Measurements from ENCODE around the gene CENPH. TPM values are rescaled to one million over a fixed set of nuclear protein-coding genes. Genes with fewer than 3 reads are reported as not detected.
"Not testable (repeated sequence)": the region's sequence is repeated elsewhere in the genome, so short reads cannot be mapped to it uniquely, and the experiment has no call there.

Gene CENPH
- total RNA-seq, 1 donor from 2014 or later, result 5.0 TPM

- FAIRE-seq (no peak), DNase-seq (ENCODE audit: low read depth) (no peak)
- TF ChIP-seq CTCF (IDR thresholded peaks at IDR 0.05; ENCODE audit: insufficient read depth, low read depth, low read length), result no peak
- TF ChIP-seq EZH2 (IDR thresholded peaks at IDR 0.05; ENCODE audit: insufficient read depth, low read length), result no peak
- Histone ChIP-seq H3K9me3 (ENCODE audit: insufficient read depth, low read depth, low read length) (no peaks in the 10 kb centered on the region), H3K4me3 (ENCODE audit: insufficient read depth, low read depth, low read length) (no peak overlapping the region), H3K79me2 (ENCODE audit: insufficient read depth, low read length) (peaks cover 98% of the 10 kb centered on the region), H3K4me2 (ENCODE audit: low read length) (no peak overlapping the region), H3K36me3 (ENCODE audit: insufficient read depth, low read length) (no peaks in the 10 kb centered on the region), H3K27ac (ENCODE audit: low read depth, low read length) (no peak overlapping the region), H3K27me3 (ENCODE audit: insufficient read depth, low read length) (no peaks in the 10 kb centered on the region), H4K20me1 (ENCODE audit: insufficient read depth, low read length) (peaks cover 88% of the 10 kb centered on the region), H3K9ac (ENCODE audit: low read length) (no peak overlapping the region), H2AFZ (ENCODE audit: low read depth, low read length) (no peak overlapping the region), H3K4me1 (ENCODE audit: insufficient read depth, low read length) (no peaks in the 10 kb centered on the region)
- no peaks in the 10 kb centered on the region for H3K9me3 Mint-ChIP-seq (ENCODE audit: unreplicated experiment)
- H3K36me3 Mint-ChIP-seq (ENCODE audit: low read depth, unreplicated experiment), result peaks cover 18% of the 10 kb centered on the region
- peaks cover 9% of the 10 kb centered on the region for H3K4me1 Mint-ChIP-seq (ENCODE audit: low read depth, unreplicated experiment)
- no peaks in the 10 kb centered on the region for H3K27me3 Mint-ChIP-seq (ENCODE audit: low read depth, unreplicated experiment)
- no peak overlapping the region for H3K4me3 Mint-ChIP-seq (ENCODE audit: unreplicated experiment)
- no peak overlapping the region for H3K27ac Mint-ChIP-seq (ENCODE audit: unreplicated experiment)
These were observed 58.6 kb downstream of the CENPH start for GRCh38 chr5:69248019-69248418.

- Mint-ChIP-seq H3K27ac (ENCODE audit: unreplicated experiment) (peak overlapping the region; percentile 34), H3K4me1 (ENCODE audit: low read depth, unreplicated experiment) (peaks cover 5% of the 10 kb centered on the region), H3K9me3 (ENCODE audit: unreplicated experiment) (no peaks in the 10 kb centered on the region), H3K4me3 (ENCODE audit: unreplicated experiment) (no peak overlapping the region), H3K27me3 (ENCODE audit: low read depth, unreplicated experiment) (no peaks in the 10 kb centered on the region), H3K36me3 (ENCODE audit: low read depth, unreplicated experiment) (peaks cover 18% of the 10 kb centered on the region)
- Histone ChIP-seq H3K27me3 (ENCODE audit: insufficient read depth, low read length) (no peaks in the 10 kb centered on the region), H3K9me3 (ENCODE audit: insufficient read depth, low read depth, low read length) (no peaks in the 10 kb centered on the region), H3K4me2 (ENCODE audit: low read length) (no peak overlapping the region), H3K4me3 (ENCODE audit: insufficient read depth, low read depth, low read length) (no peak overlapping the region), H3K79me2 (ENCODE audit: insufficient read depth, low read length) (peaks cover 81% of the 10 kb centered on the region), H3K4me1 (ENCODE audit: insufficient read depth, low read length) (no peaks in the 10 kb centered on the region), H3K36me3 (ENCODE audit: insufficient read depth, low read length) (peaks cover 2% of the 10 kb centered on the region), H3K9ac (ENCODE audit: low read length) (no peak overlapping the region), H3K27ac (ENCODE audit: low read depth, low read length) (no peak overlapping the region), H4K20me1 (ENCODE audit: insufficient read depth, low read length) (peaks cover 79% of the 10 kb centered on the region), H2AFZ (ENCODE audit: low read depth, low read length) (no peak overlapping the region)
- FAIRE-seq (no peak), DNase-seq (ENCODE audit: low read depth) (no peak)
- TF ChIP-seq CTCF (IDR thresholded peaks at IDR 0.05; ENCODE audit: insufficient read depth, low read depth, low read length) (no peak), EZH2 (IDR thresholded peaks at IDR 0.05; ENCODE audit: insufficient read depth, low read length) (no peak)
These were observed 61.2 kb downstream of the CENPH start for GRCh38 chr5:69250593-69250992.

- Mint-ChIP-seq H3K4me1 (ENCODE audit: low read depth, unreplicated experiment) (peaks cover 5% of the 10 kb centered on the region), H3K27me3 (ENCODE audit: low read depth, unreplicated experiment) (no peaks in the 10 kb centered on the region), H3K36me3 (ENCODE audit: low read depth, unreplicated experiment) (peaks cover 19% of the 10 kb centered on the region), H3K4me3 (ENCODE audit: unreplicated experiment) (no peak overlapping the region), H3K27ac (ENCODE audit: unreplicated experiment) (no peak overlapping the region), H3K9me3 (ENCODE audit: unreplicated experiment) (no peaks in the 10 kb centered on the region)
- Histone ChIP-seq H3K36me3 (ENCODE audit: insufficient read depth, low read length) (peaks cover 13% of the 10 kb centered on the region), H2AFZ (ENCODE audit: low read depth, low read length) (no peak overlapping the region), H3K4me2 (ENCODE audit: low read length) (no peak overlapping the region), H3K27ac (ENCODE audit: low read depth, low read length) (no peak overlapping the region), H3K27me3 (ENCODE audit: insufficient read depth, low read length) (no peaks in the 10 kb centered on the region), H3K9ac (ENCODE audit: low read length) (no peak overlapping the region), H3K9me3 (ENCODE audit: insufficient read depth, low read depth, low read length) (no peaks in the 10 kb centered on the region), H3K79me2 (ENCODE audit: insufficient read depth, low read length) (peaks cover 63% of the 10 kb centered on the region), H4K20me1 (ENCODE audit: insufficient read depth, low read length) (peaks cover 68% of the 10 kb centered on the region), H3K4me3 (ENCODE audit: insufficient read depth, low read depth, low read length) (no peak overlapping the region), H3K4me1 (ENCODE audit: insufficient read depth, low read length) (no peaks in the 10 kb centered on the region)
- no peak for TF ChIP-seq CTCF (IDR thresholded peaks at IDR 0.05; ENCODE audit: insufficient read depth, low read depth, low read length)
- TF ChIP-seq EZH2 (IDR thresholded peaks at IDR 0.05; ENCODE audit: insufficient read depth, low read length), result no peak
- DNase-seq (ENCODE audit: low read depth) (no peak), FAIRE-seq (no peak)
These were observed 63.1 kb downstream of the CENPH start for GRCh38 chr5:69252437-69252836.

- H3K9ac ChIP-seq (ENCODE audit: low read length); H2AFZ ChIP-seq (ENCODE audit: low read depth, low read length); H3K27ac ChIP-seq (ENCODE audit: low read depth, low read length); H3K4me1 Mint-ChIP-seq (ENCODE audit: low read depth, unreplicated experiment); H3K9me3 Mint-ChIP-seq (ENCODE audit: unreplicated experiment); H3K4me3 ChIP-seq (ENCODE audit: insufficient read depth, low read depth, low read length); FAIRE-seq; H3K4me1 ChIP-seq (ENCODE audit: insufficient read depth, low read length); H3K27me3 Mint-ChIP-seq (ENCODE audit: low read depth, unreplicated experiment); H3K9me3 ChIP-seq (ENCODE audit: insufficient read depth, low read depth, low read length); H3K27ac Mint-ChIP-seq (ENCODE audit: unreplicated experiment); H3K4me2 ChIP-seq (ENCODE audit: low read length); H3K27me3 ChIP-seq (ENCODE audit: insufficient read depth, low read length); H3K4me3 Mint-ChIP-seq (ENCODE audit: unreplicated experiment); DNase-seq (ENCODE audit: low read depth): not testable (repeated sequence)
- peaks cover 14% of the 10 kb centered on the region for H3K36me3 Mint-ChIP-seq (ENCODE audit: low read depth, unreplicated experiment)
- H3K79me2 ChIP-seq (ENCODE audit: insufficient read depth, low read length), result peaks cover 28% of the 10 kb centered on the region
- H4K20me1 ChIP-seq (ENCODE audit: insufficient read depth, low read length), result peaks cover 36% of the 10 kb centered on the region
- peaks cover 19% of the 10 kb centered on the region for H3K36me3 ChIP-seq (ENCODE audit: insufficient read depth, low read length)
These were observed 66.6 kb downstream of the CENPH start for GRCh38 chr5:69255940-69256339.
